ENCODE measurements around the gene CHURC1.

- TF ChIP-seq, protein P1, sequence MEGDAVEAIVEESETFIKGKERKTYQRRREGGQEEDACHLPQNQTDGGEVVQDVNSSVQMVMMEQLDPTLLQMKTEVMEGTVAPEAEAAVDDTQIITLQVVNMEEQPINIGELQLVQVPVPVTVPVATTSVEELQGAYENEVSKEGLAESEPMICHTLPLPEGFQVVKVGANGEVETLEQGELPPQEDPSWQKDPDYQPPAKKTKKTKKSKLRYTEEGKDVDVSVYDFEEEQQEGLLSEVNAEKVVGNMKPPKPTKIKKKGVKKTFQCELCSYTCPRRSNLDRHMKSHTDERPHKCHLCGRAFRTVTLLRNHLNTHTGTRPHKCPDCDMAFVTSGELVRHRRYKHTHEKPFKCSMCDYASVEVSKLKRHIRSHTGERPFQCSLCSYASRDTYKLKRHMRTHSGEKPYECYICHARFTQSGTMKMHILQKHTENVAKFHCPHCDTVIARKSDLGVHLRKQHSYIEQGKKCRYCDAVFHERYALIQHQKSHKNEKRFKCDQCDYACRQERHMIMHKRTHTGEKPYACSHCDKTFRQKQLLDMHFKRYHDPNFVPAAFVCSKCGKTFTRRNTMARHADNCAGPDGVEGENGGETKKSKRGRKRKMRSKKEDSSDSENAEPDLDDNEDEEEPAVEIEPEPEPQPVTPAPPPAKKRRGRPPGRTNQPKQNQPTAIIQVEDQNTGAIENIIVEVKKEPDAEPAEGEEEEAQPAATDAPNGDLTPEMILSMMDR (IDR thresholded peaks at IDR 0.05) = no peak
- TF ChIP-seq EP300 (IDR thresholded peaks at IDR 0.05) = no peak
- TF ChIP-seq POLR2A (IDR thresholded peaks at IDR 0.05; ENCODE audit: low read depth) = no peak
Observed at GRCh38 chr14:64973826-64974225, 59.6 kb downstream of the CHURC1 start.

Data from esophagus muscularis mucosa (tissue), 4 donors.